ENCODE measurements around the gene PAPLN.

PAPLN gene

DNA sequence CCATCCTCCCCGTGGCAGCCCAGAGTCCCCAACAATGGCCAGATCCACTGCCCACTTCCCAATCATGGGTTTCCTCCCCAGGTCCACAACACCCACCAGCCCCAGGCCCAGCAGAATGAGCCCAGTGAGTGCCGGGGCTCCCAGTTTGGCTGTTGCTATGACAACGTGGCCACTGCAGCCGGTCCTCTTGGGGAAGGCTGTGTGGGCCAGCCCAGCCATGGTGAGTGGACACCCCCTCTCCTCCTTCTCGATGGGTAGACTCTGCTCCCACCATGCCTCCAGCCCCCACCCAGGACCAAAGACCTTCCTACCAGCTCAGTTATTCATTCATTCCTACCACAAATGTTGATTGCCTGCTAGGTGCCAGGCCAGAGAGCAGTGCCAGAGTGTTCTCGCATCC is 23.8 kb downstream of the PAPLN start:
- no peak for DNase-seq (ENCODE audit: low read depth)

DNA sequence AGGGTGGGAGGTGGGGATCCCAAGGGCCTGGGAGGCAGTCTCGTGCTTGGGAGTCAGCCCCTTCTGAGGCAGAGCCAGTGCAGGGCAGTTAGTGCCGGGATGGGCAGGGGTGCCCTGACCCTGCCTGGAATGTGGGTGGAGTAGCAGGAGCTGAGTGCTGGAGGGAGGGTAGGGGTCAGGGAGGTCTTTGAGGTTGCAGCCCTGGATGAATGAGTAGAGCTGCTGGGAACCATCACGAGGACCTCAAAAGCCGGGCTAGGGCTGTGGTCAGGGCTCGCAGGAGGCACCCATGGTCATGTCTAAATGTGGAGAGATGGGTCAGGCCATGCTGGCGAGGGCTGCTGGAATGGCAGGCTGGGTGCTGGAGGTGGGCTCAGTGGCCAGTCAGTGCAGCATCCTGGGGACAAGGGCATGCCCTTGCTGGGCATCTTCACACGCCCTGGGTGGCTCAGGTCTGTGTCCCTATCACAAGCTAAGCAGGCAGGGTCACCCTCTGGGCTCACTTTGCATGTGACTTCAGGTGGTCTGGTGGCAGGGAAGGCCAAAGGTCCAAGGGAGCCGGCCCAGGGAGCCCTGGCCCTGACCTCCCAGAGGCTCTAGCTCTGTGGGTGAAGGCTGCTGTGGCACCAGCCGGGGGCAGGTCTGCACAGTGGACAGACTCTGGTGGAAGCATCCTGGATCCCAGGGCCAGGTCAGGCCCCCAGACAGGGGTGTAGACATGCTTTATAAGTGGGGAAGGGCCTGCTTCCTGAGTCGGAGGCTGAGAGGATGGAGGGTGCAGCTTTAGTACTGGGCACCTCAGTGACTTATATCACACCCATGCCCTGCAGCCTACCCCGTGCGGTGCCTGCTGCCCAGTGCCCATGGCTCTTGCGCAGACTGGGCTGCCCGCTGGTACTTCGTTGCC is 24.5 kb downstream of the PAPLN start:
- no peak for DNase-seq (ENCODE audit: low read depth)

DNA sequence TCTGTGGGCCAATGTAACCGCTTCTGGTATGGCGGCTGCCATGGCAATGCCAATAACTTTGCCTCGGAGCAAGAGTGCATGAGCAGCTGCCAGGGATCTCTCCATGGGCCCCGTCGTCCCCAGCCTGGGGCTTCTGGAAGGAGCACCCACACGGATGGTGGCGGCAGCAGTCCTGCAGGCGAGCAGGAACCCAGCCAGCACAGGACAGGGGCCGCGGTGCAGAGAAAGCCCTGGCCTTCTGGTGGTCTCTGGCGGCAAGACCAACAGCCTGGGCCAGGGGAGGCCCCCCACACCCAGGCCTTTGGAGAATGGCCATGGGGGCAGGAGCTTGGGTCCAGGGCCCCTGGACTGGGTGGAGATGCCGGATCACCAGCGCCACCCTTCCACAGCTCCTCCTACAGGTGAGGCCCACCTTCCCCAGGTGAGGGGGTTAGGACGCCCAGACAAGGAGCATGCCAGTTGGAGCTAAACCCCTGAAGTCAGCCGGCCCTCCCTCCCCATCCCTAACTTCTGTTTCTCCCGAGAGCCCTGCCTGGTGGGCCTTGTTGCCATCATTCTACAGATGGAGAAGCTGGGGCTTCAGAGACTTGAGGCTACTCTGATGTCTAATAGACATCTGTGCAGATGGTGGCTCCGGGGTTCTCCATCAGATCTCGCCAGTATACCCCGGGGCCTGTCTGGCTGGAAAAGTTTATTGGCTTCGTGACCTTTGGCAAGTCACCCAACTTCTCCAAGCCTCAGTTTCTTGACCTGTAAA is 25.3 kb downstream of the PAPLN start:
- no peak for DNase-seq (ENCODE audit: low read depth)

DNA sequence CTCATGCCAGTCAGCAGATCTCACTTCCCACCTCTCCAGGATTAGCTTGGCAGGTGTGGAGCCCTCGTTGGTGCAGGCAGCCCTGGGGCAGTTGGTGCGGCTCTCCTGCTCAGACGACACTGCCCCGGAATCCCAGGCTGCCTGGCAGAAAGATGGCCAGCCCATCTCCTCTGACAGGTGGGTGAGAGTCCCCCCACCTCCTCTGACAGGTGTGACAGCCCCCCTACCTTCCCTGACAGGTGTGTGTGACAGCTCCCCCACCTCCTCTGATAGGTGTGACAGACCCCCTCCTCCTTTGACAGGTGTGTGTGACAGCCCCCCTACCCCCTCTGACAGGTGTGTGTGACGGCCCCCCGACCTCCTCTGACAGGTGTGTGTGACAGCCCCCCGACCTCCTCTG is 26.3 kb downstream of the PAPLN start:
- DNase-seq (ENCODE audit: low read depth) = no peak

DNA sequence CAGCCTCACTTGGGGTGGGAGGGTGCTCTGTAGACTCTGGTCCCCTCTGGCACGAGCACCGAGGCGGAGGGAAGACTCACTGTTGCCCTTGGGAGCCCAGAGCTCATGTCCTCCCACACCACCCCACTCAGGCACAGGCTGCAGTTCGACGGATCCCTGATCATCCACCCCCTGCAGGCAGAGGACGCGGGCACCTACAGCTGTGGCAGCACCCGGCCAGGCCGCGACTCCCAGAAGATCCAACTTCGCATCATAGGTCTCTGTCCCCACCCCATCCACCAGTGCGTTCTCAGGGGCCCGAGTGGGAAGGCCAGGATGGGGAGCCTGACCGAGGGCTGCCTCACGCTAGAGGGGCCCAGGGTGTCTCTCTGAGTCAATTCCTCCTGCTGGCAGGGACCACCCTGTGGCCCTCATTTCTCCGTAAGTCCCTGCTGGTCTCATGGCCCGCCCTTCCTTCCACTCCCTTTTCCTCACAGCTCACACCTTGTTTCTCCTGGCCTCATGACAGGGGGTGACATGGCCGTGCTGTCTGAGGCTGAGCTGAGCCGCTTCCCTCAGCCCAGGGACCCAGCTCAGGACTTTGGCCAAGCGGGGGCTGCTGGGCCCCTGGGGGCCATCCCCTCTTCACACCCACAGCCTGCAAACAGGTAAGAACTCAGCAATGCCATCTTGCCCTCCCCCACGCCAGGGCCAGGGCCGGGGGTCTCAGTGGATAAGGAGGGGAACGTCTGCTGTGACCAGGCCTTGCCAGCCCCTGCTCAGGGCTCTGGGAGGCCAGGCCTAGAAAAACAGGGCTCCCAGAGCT is 27.0 kb downstream of the PAPLN start:
- no peak for DNase-seq (ENCODE audit: low read depth)

- no peak for DNase-seq (ENCODE audit: low read depth)
These were observed 27.8 kb downstream of the PAPLN start for GRCh38 chr14:73264885-73265720.

- no peak for DNase-seq (ENCODE audit: low read depth)
These were observed 28.4 kb downstream of the PAPLN start for GRCh38 chr14:73265721-73266046.

- DNase-seq (ENCODE audit: low read depth) = no peak
These were observed 29.0 kb downstream of the PAPLN start for GRCh38 chr14:73266317-73266716.

DNA sequence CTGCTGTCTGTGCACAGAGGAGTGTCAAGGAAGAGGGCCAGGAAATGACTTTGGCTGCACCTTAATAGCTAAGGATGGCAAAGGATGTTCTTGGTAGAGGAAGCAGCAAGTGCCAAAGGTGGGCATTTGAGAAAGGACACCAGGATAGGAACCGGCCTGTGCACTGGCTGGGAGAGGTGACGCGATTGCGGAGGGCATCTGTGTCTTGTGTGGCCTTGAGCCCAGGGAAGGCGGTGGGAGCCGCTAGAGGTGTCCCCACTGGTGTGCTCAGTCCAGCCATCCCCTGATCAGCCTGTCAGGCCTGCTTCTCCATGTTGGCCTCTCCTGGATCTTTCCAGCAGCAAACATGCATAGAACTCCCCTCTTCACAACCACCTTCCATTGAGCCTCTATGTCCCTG is 30.2 kb downstream of the PAPLN start:
- no peak for DNase-seq (ENCODE audit: low read depth)

DNA sequence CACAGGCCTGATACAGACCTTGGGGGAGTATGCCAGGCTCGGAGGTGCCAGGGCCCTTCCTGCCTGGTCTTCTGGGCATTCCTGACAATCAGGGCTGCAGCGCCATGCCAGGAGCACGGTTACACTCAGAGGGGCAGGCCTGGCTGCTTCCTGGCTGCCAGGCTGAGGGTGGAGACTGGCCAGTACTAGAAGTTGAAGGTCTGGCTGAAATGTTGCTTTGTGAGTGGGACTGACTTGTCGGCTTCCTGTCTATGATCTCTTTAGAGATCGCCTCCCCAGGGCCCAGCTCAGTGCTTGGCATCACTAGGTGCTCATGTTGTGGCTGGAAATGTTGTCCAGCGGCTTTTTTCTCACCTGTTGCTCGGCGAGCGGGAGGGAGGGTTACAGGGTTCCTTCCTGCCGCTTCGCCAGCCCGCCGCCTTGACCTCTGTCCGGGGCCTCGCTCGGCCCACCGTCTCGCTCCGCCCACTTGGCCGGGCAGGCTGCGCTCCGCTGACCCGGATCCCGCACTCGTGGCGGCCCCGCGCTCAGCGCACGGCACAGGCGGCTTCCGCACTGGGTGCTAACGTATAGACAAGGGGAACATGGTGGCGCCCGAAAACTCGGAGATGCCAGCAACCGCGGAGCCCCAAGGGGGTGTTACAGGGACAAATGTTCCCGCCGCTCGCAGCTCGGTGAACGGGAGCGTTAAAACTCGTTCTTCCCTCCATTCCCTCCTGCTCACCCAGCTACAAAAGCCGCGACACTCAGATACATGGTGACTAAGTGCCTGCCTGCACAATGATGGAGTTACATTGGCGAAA is 32.6 kb downstream of the PAPLN start:
- DNase-seq (ENCODE audit: low read depth) = no peak

GRCh38 chr14:73272393-73272792 is 35.1 kb downstream of the PAPLN start:
- no peak for DNase-seq (ENCODE audit: low read depth)

DNA sequence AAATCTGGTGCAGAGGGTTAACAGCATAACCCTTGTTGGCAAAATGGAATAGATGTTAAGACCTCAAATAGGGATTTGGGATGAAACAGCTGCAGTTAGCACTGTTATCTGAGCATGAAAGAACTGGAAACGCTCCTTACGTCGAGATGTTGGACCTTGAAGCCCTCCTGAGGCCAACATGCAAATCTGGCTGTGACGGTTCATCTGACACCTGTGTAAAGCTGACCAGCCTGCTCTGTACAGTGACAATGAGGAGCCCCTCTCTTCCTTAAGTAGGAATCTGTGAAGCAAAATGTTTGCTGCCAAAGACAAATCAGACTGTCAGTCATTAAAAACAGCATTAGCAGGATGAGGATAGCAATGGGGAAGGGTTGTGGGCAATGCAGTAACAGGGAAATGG is 36.5 kb downstream of the PAPLN start:
- no peak for DNase-seq (ENCODE audit: low read depth)

DNA sequence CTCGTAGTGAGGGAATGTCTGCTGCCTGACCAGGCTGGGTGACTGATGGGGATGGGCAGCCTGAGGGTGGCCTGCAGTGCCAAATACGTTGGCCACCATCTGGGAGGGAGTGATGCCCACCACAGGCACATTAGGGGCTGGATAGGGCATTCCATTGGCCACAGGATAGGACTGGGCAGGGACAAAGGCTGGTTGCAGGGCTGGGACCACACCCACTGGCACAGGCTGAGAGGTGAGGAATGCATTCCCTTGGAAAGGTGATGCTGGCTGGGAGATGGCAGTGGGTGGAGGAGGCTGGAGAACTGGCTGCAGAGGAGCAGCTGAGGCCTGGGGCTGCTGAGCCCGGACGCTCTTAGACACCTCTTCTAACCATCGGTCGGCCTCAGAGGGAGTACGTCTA is 39.5 kb downstream of the PAPLN start:
- DNase-seq (ENCODE audit: low read depth) = no peak

- no peak for DNase-seq (ENCODE audit: low read depth)
These were observed 40.1 kb downstream of the PAPLN start for GRCh38 chr14:73277376-73277775.

GRCh38 chr14:73280903-73281302 is 43.6 kb downstream of the PAPLN start:
- no peak for DNase-seq (ENCODE audit: low read depth)

DNA sequence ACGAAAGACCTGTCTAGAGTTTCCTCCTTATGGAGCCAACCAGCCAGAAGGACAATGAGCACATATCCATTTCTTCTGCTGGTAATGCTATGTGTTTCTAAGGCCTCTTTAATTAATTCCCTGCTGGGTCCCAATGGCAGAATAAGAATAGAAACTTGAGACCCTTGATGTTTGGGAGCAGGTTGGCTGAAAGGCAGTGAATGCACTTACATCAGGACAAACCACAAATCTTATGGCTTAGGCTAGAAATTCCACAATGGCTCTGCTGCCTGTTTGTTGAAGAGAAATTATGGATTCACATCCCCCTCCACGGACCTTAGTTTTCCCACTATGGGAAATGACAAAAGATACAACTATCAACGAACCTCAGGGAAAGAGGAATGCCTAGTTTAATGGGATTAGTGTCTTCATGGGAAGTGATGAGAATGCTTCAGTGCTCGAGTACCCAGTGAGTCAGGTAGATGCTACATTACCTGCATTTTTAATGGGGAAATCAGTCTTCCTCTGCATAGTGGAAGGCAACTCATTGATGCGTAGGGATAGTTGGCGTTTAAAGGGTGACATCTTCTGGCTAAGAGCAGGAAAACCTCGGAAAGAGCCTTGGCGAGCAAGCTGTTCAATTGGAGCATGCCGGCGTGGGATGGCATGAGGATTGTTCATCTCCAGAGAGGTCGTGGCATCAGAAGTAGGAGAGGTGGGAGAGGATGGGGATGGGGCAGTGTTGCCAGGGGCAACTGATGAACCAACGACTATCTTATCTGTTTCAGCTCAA is 46.5 kb downstream of the PAPLN start:
- DNase-seq (ENCODE audit: low read depth) = no peak

DNA sequence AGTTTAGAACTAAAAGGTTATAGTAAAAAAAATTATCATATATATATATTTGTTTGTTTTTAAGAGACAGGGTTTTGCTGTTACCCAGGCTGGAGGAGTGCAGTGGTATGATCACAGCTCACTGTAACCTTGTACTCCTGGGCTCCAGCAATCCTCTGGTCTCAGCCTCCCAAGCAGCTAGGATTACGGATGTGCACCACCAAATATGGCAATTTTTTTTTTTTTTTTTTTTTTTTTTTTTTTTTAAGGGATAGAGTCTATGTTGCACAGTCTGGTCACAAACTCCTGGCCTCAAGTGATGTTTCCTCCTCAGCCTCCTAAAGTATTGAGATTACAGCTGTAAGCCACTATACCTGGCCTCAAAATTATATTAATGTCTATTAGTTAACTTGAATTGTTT is 48.7 kb downstream of the PAPLN start:
- no peak for DNase-seq (ENCODE audit: low read depth)

GRCh38 chr14:73286598-73286997 is 49.3 kb downstream of the PAPLN start:
- DNase-seq (ENCODE audit: low read depth) = no peak

DNA sequence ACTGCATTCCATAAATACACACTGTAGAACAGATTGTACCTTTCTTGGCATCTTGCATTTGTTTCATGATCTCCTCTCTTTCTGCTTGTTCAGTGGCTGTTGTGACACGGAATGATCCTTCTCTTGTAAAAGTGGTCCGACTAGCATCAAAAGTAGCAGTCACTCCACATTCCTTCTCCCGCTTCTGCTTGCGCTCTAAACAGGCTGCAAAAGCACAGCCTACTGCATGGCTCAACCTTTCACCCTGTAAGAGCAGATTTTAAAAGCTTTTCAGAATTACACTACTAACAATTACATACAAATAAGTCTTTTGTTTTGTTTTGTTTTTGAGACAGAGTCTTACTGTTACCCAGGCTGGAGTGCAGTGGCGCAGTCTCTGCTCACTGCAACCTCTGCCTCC is 49.8 kb downstream of the PAPLN start:
- DNase-seq (ENCODE audit: low read depth) = no peak

DNA sequence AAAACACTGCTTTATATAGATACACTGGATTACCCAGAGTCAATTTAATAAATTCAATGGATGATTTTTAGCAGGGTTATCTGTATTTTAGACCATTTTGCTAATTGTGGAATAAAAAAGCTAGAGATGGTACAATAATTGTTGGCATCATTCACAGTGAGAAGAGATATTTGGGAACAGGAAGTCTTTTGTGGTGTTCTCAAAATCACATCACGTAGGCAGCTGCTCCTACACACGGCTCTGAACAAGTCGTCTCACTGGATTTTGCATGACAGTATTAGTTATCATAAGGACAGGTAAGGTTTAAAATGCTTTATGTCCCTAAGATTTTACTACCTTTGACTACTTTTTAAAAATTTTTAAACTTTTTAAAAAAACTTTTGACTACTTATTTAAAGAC is 52.0 kb downstream of the PAPLN start:
- DNase-seq (ENCODE audit: low read depth) = no peak
